OCI-LY1 (cell line): ENCODE data around the gene EID3.

Experiments used
- H2AFZ ChIP-seq: fragments of 200-600 bp; sonication (generic), shearing (Covaris generic); 2 replicates; pipeline ENCODE4 v1.6.0; 2014; ENCODE audit warnings: antibody characterized with exemption, mild to moderate bottlenecking, low read length
- H3F3A ChIP-seq: fragments of 200-600 bp; sonication (generic), shearing (Covaris generic); 2 replicates; pipeline ENCODE4 v1.6.0; 2014; ENCODE audit warnings: mild to moderate bottlenecking, antibody characterized with exemption, low read length, moderate library complexity; ENCODE audit not compliant: insufficient read depth
- H3K27ac ChIP-seq: fragments of 200-600 bp; sonication (generic); 2 replicates; pipeline ENCODE4 v1.5.1; 2014; ENCODE audit warnings: low read length, mixed run types, mild to moderate bottlenecking, low read depth; ENCODE audit not compliant: poor library complexity, severe bottlenecking
- H3K27me3 ChIP-seq: fragments of 200-600 bp; sonication (generic); 2 replicates; pipeline ENCODE4 v1.6.0; 2014; ENCODE audit warnings: antibody characterized with exemption, mild to moderate bottlenecking, low read length, moderate library complexity; ENCODE audit not compliant: insufficient read depth
- H3K36me3 ChIP-seq: fragments of 200-600 bp; sonication (generic); 2 replicates; pipeline ENCODE4 v1.6.1; 2014; ENCODE audit warnings: mild to moderate bottlenecking, antibody characterized with exemption, low read length, moderate library complexity, mixed read lengths; ENCODE audit not compliant: insufficient read depth
- H3K4me1 ChIP-seq: fragments of 200-600 bp; sonication (generic); 2 replicates; pipeline ENCODE4 v1.5.1; 2014; ENCODE audit warnings: mild to moderate bottlenecking, low read length, moderate library complexity; ENCODE audit not compliant: insufficient read depth, severe bottlenecking
- H3K4me2 ChIP-seq: fragments of 200-600 bp; sonication (generic), shearing (Covaris generic); 2 replicates; pipeline ENCODE4 v1.6.1; 2014; ENCODE audit warnings: low read length
- H3K4me3 ChIP-seq: fragments of 200-600 bp; sonication (generic); 2 replicates; pipeline ENCODE4 v1.5.1; 2014; ENCODE audit warnings: low read length, low read depth, mild to moderate bottlenecking, mixed read lengths; ENCODE audit not compliant: poor library complexity, severe bottlenecking
- H3K79me2 ChIP-seq: fragments of 200-600 bp; shearing (Covaris generic); 2 replicates; pipeline ENCODE4 v1.6.1; 2016; ENCODE audit warnings: mixed run types, low read length, mixed read lengths; ENCODE audit not compliant: insufficient read depth
- H3K9ac ChIP-seq: fragments of 200-600 bp; sonication (generic), shearing (Covaris generic); 2 replicates; pipeline ENCODE4 v1.6.1; 2014; ENCODE audit warnings: mild to moderate bottlenecking, low read length, mixed read lengths
- H3K9me2 ChIP-seq: fragments of 200-600 bp; sonication (generic), shearing (Covaris generic); 2 replicates; pipeline ENCODE4 v1.6.1; 2014; ENCODE audit warnings: low read depth, mild to moderate bottlenecking, low read length, mixed read lengths
- H3K9me3 ChIP-seq: fragments of 200-600 bp; shearing (Covaris generic); 2 replicates; pipeline ENCODE4 v1.6.1; 2014; ENCODE audit warnings: low read length, mixed read lengths
- H4K20me1 ChIP-seq: fragments of 200-600 bp; sonication (generic), shearing (Covaris generic); 2 replicates; pipeline ENCODE4 v1.6.0; 2016; ENCODE audit warnings: mild to moderate bottlenecking, low read length; ENCODE audit not compliant: insufficient read depth
- CTCF ChIP-seq: fragments of 200-600 bp; sonication (generic), shearing (Covaris generic); IDR thresholded peaks from 2 replicates; pipeline ENCODE4 v1.5.1; 2017; ENCODE audit warnings: mild to moderate bottlenecking, antibody characterized with exemption, low read length, moderate library complexity, mixed read lengths
- EZH2 ChIP-seq: fragments of 200-600 bp; sonication (generic), shearing (Covaris generic); IDR thresholded peaks from 2 replicates; pipeline ENCODE4 v1.8.0; 2017; ENCODE audit warnings: borderline replicate concordance, mixed run types, mild to moderate bottlenecking, antibody characterized with exemption, low read length, moderate library complexity, mixed read lengths

The EID3 gene

GRCh38 chr12:104276273-104277131 is 27.0 kb upstream of the EID3 start:
- H3K9ac ChIP-seq, result peak overlapping the region; percentile 35; the same call in 1 of the 2 replicates
- H3K27ac ChIP-seq, result peak overlapping the region; percentile 62
- peak overlapping the region; percentile 76 for H3K4me2 ChIP-seq
- no peaks in the 10 kb centered on the region for H3K9me3 ChIP-seq
- H3K9me2 ChIP-seq, result no peaks in the 10 kb centered on the region
- no peaks in the 10 kb centered on the region for H3F3A ChIP-seq
- H4K20me1 ChIP-seq, result no peaks in the 10 kb centered on the region
- no peaks in the 10 kb centered on the region for H3K79me2 ChIP-seq
- H3K4me1 ChIP-seq, result peaks cover 12% of the 10 kb centered on the region
- H3K27me3 ChIP-seq, result no peaks in the 10 kb centered on the region
- no peaks in the 10 kb centered on the region for H3K36me3 ChIP-seq
- peak overlapping the region; percentile 55; the same call in 1 of the 2 replicates for H2AFZ ChIP-seq
- peak overlapping the region; percentile 45 for H3K4me3 ChIP-seq
- TF ChIP-seq CTCF (no peak), EZH2 (no peak)

GRCh38 chr12:104279164-104279563 is 24.4 kb upstream of the EID3 start:
- no peaks in the 10 kb centered on the region for H3F3A ChIP-seq
- no peaks in the 10 kb centered on the region for H3K79me2 ChIP-seq
- no peaks in the 10 kb centered on the region for H3K27me3 ChIP-seq
- H3K4me1 ChIP-seq, result peaks cover 12% of the 10 kb centered on the region
- H3K4me3 ChIP-seq, result no peak overlapping the region
- no peak overlapping the region for H3K4me2 ChIP-seq
- no peaks in the 10 kb centered on the region for H4K20me1 ChIP-seq
- no peak overlapping the region for H2AFZ ChIP-seq
- no peak overlapping the region for H3K27ac ChIP-seq
- no peaks in the 10 kb centered on the region for H3K9me2 ChIP-seq
- TF ChIP-seq CTCF (no peak), EZH2 (no peak)
- H3K36me3 ChIP-seq, result no peaks in the 10 kb centered on the region
- H3K9ac ChIP-seq, result no peak overlapping the region
- no peaks in the 10 kb centered on the region for H3K9me3 ChIP-seq

- peaks cover 12% of the 10 kb centered on the region for H3K4me1 ChIP-seq
- no peak overlapping the region for H3K4me2 ChIP-seq
- no peaks in the 10 kb centered on the region for H3K79me2 ChIP-seq
- H3K27ac ChIP-seq, result no peak overlapping the region
- no peaks in the 10 kb centered on the region for H3K9me2 ChIP-seq
- no peak overlapping the region for H3K9ac ChIP-seq
- no peaks in the 10 kb centered on the region for H4K20me1 ChIP-seq
- TF ChIP-seq CTCF, result no peak
- no peak for TF ChIP-seq EZH2
- H3K9me3 ChIP-seq, result no peaks in the 10 kb centered on the region
- no peaks in the 10 kb centered on the region for H3K36me3 ChIP-seq
- no peak overlapping the region for H2AFZ ChIP-seq
- no peak overlapping the region for H3K4me3 ChIP-seq
- H3F3A ChIP-seq, result no peaks in the 10 kb centered on the region
- H3K27me3 ChIP-seq, result no peaks in the 10 kb centered on the region
These were observed 23.4 kb upstream of the EID3 start for GRCh38 chr12:104280111-104280510.
